Hematopoietic multipotent progenitor cell (in vitro differentiated cells): ENCODE results near the gene C1QTNF5. TPM values are rescaled to one million over a fixed set of nuclear protein-coding genes. Genes with fewer than 3 reads are reported as not detected.
"Not testable (repeated sequence)": the region's sequence is repeated elsewhere in the genome, so short reads cannot be mapped to it uniquely, and the experiment has no call there.

Experiments
- DNase-seq, 3 donors: peaks; one replicate each; pipeline ENCODE4 v3.0.0-alpha.2; 2011 to 2015; ENCODE audit warnings: low read depth in 2 of 3, low spot score in 2 of 3
- total RNA-seq: library from RNA; depleted of rRNA; stranded (reverse); fragments of >200 nt; gene quantifications from one replicate; pipeline ENCODE4 v1.2.3, GENCODE V29; 2012

C1QTNF5 gene
- total RNA-seq, result under 0.01 TPM

GRCh38 chr11:119340335-119341221 is at the start of gene C1QTNF5:
TSS of gene C1QTNF5 (minus strand) at chr11:119340883. CDS start at chr11:119340397, 486 bp downstream.
- no peak for DNase-seq

- DNase-seq, result peak in 1 of 3 donors; percentile 24
Measured at GRCh38 chr11:119389611-119390254, 49.0 kb upstream of the C1QTNF5 start.

GRCh38 chr11:119388103-119388502 is 47.4 kb upstream of the C1QTNF5 start:
- no peak for DNase-seq

- DNase-seq, result no peak
Measured at GRCh38 chr11:119384332-119384731, 43.6 kb upstream of the C1QTNF5 start.

- DNase-seq, result not testable (repeated sequence)
Measured at GRCh38 chr11:119382513-119382912, 41.8 kb upstream of the C1QTNF5 start.

- no peak for DNase-seq
Measured at GRCh38 chr11:119382101-119382500, 41.4 kb upstream of the C1QTNF5 start.

- peak; percentile 94 to 96 (median 95) for DNase-seq
Measured at GRCh38 chr11:119381181-119381988, 40.7 kb upstream of the C1QTNF5 start, which contains the start of gene USP2. TSS of gene USP2 (minus strand) at chr11:119381690. CDS start at chr11:119373480, 8,210 bp downstream.

- peak in 1 of 3 donors; percentile 19 for DNase-seq
Measured at GRCh38 chr11:119380827-119381180, 40.1 kb upstream of the C1QTNF5 start.

- DNase-seq, result no peak
Measured at GRCh38 chr11:119380160-119380826, 39.6 kb upstream of the C1QTNF5 start.

GRCh38 chr11:119378851-119379465 is 38.3 kb upstream of the C1QTNF5 start:
- no peak for DNase-seq

GRCh38 chr11:119377961-119378667 is 37.4 kb upstream of the C1QTNF5 start:
- no peak for DNase-seq

- DNase-seq, result no peak
Measured at GRCh38 chr11:119377112-119377901, 36.6 kb upstream of the C1QTNF5 start.

GRCh38 chr11:119376197-119376847 is 35.6 kb upstream of the C1QTNF5 start:
- DNase-seq, result no peak

- no peak for DNase-seq
Measured at GRCh38 chr11:119375337-119376196, 34.9 kb upstream of the C1QTNF5 start.

- no peak for DNase-seq
Measured at GRCh38 chr11:119374632-119375336, 34.1 kb upstream of the C1QTNF5 start.

GRCh38 chr11:119373921-119374631 is 33.4 kb upstream of the C1QTNF5 start:
- peak in 2 of 3 donors; percentile 31 to 55 for DNase-seq
